NCI-H2196 treated with DMSO at 0.1 percent for 48 hours (cell line): ENCODE measurements around the gene CAMTA1.
A peak's percentile ranks its signal among the peaks of the same experiment; 100 is the strongest.

Experiments
- DNase-seq: peaks from one replicate; lab custom pipeline; 2025; ENCODE audit not compliant: unreplicated experiment; lab: John Stamatoyannopoulos, UW

Gene CAMTA1

DNA sequence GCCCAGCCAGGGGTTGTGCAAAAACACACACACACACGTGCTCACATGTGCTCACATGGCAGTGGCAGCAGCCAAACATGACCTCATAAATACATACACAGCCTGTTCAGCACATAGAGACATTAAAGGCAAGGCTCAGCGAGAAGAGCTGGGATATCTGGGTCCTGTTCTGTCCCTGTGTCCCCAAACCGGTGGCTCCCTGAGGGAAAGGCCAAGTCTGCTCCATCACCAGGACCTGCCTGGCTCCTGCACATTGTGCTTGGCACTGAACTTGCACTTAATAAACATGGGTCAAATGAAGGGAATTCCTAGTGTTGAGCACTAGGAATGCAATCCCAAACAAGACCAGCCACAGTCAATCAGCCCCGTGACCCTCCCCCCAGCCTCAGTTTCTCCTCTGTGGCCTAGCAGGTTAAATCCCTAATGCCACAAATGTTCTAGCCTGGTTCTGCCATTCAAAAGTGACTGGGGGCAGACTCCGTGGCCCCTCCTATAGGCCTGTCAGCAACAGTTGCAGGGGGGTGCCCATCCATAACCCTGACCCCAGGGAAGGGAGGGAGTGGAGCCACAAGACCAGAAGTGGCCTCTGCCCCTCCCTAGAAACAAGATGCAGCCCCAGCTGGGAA, 825.0 kb downstream of the CAMTA1 start:
- no peak for DNase-seq

GRCh38 chr1:7610936-7611335, 825.7 kb downstream of the CAMTA1 start:
- DNase-seq: no peak

- no peak for DNase-seq
Measured at GRCh38 chr1:7611421-7612010, 826.3 kb downstream of the CAMTA1 start.

DNA sequence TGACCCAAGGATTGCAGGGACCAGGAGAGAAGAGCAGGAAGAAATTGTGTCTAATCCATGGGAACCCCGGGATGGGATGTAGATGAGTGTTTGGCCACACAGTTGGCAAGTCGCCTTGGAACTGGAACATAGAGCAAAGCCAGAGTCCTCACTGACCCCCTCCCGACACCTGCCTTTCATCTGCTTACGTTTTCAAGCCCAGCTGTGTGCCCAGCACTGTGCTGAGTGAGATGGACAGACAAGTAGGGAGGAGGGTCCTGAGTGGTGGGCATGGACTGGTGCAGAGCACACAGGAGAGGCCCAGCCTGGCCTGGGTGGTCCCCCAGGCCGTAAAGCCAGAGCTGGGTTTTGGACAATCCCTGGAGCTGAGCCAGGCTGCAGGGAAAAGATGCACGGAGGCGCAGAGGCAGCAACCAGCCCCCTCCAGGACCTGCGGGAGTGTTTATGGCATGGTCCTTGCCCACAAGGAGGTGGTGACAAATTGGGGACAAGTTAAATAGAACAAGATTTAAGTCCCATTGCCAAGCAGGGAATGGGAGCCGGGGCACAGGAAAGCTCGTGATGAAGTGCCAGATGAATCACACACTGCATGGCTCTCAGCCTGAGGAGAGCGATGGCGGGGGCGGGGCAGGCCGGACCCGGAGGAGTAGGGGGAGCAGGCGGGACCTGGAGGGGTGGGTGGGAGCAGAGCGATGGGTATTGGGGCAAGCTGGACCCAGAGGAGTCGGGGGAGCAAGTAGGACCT, 828.0 kb downstream of the CAMTA1 start:
- no peak for DNase-seq

DNA sequence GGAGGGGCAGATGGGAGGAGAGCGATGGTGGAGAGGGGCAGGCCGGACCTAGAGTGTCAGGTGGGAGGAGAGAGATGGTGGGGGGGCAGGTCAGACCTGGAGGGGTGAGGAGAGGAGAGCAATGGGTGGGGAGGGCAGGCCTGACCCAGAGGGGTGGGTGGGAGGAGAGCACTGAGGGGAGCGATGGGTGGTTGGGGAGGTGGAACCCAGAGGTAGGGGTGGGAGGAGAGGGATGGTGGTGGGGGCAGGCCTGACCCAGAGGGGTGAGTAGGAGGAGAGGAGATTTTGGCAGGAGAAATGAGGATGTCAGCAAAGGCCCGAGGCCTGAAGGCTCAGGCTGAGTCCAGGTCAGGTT, 828.6 kb downstream of the CAMTA1 start:
- no peak for DNase-seq

- no peak for DNase-seq
Measured at GRCh38 chr1:7614576-7615074, 829.4 kb downstream of the CAMTA1 start.

- DNase-seq: no peak
Measured at GRCh38 chr1:7615138-7615537, 829.9 kb downstream of the CAMTA1 start.

GRCh38 chr1:7616076-7616832, 831.0 kb downstream of the CAMTA1 start:
- no peak for DNase-seq

DNA sequence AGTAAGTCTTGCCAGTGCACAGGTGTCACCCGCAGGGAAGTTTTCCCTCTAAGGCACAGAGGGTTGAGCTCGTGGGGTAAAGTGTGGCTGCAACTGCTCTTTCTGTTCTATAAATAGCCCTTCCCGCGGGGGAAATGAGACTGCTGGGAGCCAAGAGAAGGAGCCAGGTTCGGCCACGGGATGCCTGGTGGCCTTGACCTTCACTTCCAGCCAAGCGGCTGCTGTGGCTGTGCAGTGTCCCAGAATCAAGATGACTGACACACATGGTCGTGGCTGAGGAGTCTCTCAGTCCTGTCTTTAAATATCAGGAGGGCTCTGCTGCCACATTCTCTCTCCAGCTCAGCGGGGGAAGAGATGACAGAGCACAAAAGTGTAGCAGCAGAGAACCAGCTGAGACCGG, 831.7 kb downstream of the CAMTA1 start:
- no peak for DNase-seq

DNA sequence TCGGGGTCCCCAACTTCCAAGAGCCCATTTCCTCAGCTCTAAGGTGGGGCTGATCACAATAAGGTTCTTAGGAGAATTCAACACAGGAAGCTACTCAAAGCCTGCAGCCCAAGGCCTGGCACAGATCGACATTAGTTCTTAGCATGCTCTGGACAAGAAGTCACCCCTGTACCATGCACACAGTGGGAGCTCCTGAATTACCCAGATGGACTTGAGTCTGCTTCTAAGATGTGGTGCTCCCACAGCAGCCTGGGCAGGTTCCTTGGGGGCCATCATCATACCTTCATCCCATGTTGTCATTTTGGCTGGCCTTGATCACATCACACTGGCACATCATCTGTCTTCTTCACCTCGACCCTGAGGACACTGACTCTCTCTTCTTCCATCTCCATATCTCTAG, 832.6 kb downstream of the CAMTA1 start:
- no peak for DNase-seq

- DNase-seq: no peak
Measured at GRCh38 chr1:7620196-7620595, 834.9 kb downstream of the CAMTA1 start.

DNA sequence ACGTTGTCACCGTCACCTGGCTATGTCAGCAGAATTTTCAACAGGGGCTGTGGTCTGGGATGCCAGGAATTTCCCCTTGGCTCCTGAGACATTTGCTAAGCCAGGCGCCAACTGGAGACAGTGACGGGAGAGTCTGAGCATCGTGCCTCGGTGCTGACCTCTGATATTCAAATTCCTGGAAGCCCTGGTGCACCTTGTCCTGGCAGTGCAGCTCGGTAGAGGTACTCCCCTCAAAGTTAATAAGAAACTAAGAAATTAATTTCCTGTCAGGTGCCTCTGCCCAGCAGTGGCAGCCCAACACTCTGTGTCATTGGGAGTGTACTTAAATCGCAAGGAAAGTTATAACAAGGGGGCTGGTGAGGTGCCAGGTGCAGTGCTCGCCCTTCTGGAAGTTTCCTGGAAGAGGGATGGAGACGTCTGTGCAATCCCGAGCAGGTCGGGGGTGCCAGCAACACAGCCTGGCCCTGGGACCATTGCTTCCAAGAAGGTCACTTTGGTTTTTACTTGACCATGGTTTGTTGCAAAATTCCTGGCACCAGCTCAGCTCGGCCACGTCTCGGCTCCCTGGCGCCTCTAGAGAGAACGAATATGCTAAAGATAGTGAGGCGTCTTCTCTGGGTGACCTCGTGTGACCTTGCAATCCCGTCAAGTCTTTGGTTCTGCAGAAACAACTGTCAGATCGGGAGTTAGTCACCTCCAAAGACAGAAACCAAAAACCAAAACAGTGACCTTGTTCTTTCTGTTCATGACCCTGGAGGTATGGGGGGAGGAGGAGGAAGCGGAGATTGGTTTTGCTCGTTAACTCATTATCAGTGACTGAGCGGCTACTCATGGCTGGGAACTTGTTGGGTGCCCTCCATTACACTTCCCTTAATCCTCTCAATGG, 836.3 kb downstream of the CAMTA1 start:
- no peak for DNase-seq

DNA sequence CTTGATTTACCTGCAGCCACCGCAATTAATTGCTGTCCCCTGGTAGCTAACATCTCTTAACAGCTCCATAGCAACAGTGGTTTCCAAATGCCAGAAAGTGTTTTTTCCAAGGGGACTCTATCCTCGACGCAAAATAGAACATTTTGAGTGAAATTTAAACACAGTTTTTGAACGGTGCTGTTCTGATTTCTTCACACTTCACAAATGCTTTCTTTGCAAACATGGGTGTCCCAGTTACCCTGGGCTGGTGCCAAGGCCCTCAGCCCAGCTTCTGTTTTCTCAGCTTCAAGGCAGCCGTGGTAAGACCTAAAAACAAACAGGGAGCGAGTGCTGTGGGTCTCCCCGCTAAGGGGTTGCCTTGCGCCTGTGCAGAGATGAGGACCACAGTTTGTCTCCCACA, 838.6 kb downstream of the CAMTA1 start:
- DNase-seq: no peak

- no peak for DNase-seq
Measured at GRCh38 chr1:7624791-7625355, 839.6 kb downstream of the CAMTA1 start.

DNA sequence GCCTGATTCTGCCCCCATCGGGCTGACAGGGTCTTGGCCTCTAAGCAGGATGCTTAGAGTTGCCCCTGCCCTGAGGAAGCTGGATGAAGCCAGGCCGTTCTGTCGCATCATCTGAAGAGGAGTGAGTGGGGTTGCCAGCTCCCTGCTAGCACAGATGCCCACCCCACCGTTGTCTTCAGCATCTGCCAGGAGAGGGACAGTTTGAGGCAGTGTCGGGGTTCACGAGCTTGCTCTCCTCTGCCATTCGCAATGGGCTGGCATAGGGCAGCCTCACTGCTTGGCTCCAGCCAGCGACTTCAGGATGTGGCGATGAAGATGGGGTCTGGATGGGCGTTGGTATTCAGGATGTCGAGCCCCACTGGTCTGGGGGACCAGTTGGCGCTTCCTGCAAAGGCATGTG, 840.1 kb downstream of the CAMTA1 start:
- DNase-seq: no peak

- peak; percentile 17 for DNase-seq
Measured at GRCh38 chr1:7628273-7628672, 843.0 kb downstream of the CAMTA1 start.

- no peak for DNase-seq
Measured at GRCh38 chr1:7629011-7629410, 843.8 kb downstream of the CAMTA1 start.

DNA sequence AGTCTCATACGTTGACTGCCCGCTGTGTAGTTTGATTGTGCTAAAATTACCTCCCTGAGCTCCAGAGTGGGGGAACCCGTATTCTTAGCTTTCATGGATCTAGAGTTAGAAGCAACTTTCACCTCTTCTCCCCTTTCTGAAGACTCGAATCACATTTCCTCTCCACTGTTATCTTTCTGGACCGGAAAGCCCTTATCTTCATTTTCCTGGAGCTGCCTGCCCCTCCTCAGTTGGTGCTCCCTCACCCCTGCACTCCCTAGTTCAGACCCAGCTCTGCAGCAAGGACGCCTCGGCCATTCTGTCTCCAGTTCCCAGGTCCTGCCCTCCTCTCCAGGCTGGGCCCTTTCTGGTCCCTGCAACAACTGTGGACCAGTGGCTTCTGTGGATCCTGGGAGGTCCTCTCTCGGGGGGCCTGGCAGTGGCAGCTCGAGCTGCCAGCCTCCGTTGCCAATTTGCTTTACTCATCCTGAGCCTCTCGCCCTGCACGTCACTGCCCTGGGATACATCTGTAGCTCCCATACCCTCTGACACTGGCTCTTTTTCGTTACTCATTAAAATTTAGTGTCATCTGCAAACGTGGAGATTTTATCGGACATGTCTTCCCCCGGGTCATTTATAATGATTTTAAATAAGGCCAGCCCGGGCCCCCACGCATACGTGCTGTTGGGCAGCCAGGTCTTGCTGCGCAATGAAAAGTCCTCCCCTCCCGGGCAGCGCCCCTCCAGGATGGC, 844.4 kb downstream of the CAMTA1 start:
- no peak for DNase-seq

- DNase-seq: no peak
Measured at GRCh38 chr1:7630378-7630777, 845.1 kb downstream of the CAMTA1 start.

- no peak for DNase-seq
Measured at GRCh38 chr1:7632176-7632575, 846.9 kb downstream of the CAMTA1 start.
